Measurements from ENCODE around the gene AGBL4.

Gene AGBL4

DNA sequence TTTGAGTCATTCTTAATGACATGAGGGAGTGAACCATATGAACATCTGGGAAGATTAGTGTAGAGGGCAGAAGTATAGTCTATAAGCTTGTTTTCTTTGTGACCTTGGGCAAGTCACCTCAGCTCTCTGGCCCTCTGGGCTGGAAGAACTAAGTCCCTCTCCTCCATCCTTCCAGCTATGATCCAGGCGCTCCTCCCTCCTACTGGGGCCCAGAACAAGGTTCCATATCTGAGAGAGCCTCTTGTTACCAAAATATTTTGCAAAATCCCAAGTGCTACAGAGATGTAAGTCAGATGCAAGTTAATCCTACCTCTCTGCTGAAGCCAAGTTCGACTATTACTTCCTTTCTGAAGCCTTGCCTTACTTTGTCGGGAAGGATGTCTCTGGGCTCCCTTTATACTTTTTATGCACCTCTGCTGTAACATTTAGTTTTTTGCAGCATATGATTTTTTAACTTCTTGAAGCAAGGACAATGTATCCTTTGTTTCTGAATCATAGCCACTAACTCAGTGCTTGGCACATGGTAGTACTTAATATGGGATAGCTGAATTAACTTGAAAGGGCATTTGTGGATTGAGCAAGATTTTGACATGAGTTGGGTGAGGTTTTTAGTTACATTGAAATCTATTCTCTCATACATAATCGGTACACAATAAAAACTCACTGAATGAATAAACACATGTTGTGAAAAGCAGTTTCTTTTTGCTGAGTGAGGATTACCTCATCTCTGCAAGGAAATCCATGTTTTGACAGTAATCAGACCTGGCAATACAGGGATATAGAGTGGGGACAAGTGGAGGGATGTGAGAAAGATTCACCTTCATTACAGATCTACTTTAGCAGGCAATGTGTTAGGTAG, 1192.4 kb downstream of the AGBL4 start:
- TF ChIP-seq, protein P1, sequence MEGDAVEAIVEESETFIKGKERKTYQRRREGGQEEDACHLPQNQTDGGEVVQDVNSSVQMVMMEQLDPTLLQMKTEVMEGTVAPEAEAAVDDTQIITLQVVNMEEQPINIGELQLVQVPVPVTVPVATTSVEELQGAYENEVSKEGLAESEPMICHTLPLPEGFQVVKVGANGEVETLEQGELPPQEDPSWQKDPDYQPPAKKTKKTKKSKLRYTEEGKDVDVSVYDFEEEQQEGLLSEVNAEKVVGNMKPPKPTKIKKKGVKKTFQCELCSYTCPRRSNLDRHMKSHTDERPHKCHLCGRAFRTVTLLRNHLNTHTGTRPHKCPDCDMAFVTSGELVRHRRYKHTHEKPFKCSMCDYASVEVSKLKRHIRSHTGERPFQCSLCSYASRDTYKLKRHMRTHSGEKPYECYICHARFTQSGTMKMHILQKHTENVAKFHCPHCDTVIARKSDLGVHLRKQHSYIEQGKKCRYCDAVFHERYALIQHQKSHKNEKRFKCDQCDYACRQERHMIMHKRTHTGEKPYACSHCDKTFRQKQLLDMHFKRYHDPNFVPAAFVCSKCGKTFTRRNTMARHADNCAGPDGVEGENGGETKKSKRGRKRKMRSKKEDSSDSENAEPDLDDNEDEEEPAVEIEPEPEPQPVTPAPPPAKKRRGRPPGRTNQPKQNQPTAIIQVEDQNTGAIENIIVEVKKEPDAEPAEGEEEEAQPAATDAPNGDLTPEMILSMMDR (IDR thresholded peaks at IDR 0.05; ENCODE audit: low read depth, low read length, missing control alignments), result no peak
- no peak overlapping the region for H3K4me3 ChIP-seq (ENCODE audit: low read depth, low read length)
- no peak for DNase-seq (ENCODE audit: low read depth)

DNA sequence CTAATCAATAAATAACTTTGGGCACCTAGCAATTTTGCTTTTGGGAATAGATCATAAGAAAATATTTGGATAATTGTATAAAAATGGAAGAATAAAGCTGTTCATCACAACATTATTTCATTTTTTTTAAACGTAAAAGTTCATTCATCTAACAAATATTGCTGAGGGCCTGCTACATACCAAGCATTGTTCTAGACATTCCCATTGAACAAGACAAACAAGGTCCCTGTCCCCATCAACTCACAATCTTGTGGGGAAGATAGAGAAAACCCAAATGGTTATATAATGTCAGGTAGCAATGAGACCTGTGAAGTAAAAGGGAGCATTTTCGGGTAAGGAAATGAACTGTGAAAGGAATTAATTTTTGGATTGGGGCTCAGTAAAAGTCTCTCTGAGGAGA, 1193.0 kb downstream of the AGBL4 start:
- TF ChIP-seq, protein P1 (IDR thresholded peaks at IDR 0.05; ENCODE audit: low read depth, low read length, missing control alignments), result no peak
- no peak for DNase-seq (ENCODE audit: low read depth)
- no peak overlapping the region for H3K4me3 ChIP-seq (ENCODE audit: low read depth, low read length)

- TF ChIP-seq, protein P1 (IDR thresholded peaks at IDR 0.05; ENCODE audit: low read depth, low read length, missing control alignments), result no peak
- H3K4me3 ChIP-seq (ENCODE audit: low read depth, low read length), result no peak overlapping the region
- no peak for DNase-seq (ENCODE audit: low read depth)
Measured at GRCh38 chr1:48829446-48829845, 1194.3 kb downstream of the AGBL4 start.

GRCh38 chr1:48823168-48823567, 1200.6 kb downstream of the AGBL4 start:
- TF ChIP-seq, protein P1 (IDR thresholded peaks at IDR 0.05; ENCODE audit: low read depth, low read length, missing control alignments), result no peak
- DNase-seq (ENCODE audit: low read depth), result no peak
- no peak overlapping the region for H3K4me3 ChIP-seq (ENCODE audit: low read depth, low read length)

- H3K4me3 ChIP-seq (ENCODE audit: low read depth, low read length), result no peak overlapping the region
- TF ChIP-seq, protein P1 (IDR thresholded peaks at IDR 0.05; ENCODE audit: low read depth, low read length, missing control alignments), result no peak
- no peak for DNase-seq (ENCODE audit: low read depth)
Measured at GRCh38 chr1:48820491-48820890, 1203.3 kb downstream of the AGBL4 start.

GRCh38 chr1:48817505-48818114, 1206.1 kb downstream of the AGBL4 start:
- DNase-seq (ENCODE audit: low read depth), result no peak
- H3K4me3 ChIP-seq (ENCODE audit: low read depth, low read length), result no peak overlapping the region
- TF ChIP-seq, protein P1 (IDR thresholded peaks at IDR 0.05; ENCODE audit: low read depth, low read length, missing control alignments), result peak; percentile 77
